ENCODE data around the gene CAMKK1.
"Not testable (repeated sequence)": the region's sequence is repeated elsewhere in the genome, so short reads cannot be mapped to it uniquely, and the experiment has no call there.

- TF ChIP-seq SUZ12 (IDR thresholded peaks at IDR 0.05; ENCODE audit: extremely low read depth, insufficient read depth, insufficient read length); ZNF274 (IDR thresholded peaks at IDR 0.05; ENCODE audit: low read depth, low read length): not testable (repeated sequence)
These were observed 48.3 kb downstream of the CAMKK1 start for GRCh38 chr17:3844556-3844955.

Data from NT2/D1 (cell line).